ENCODE measurements around the gene RFX5. TPM values are rescaled to one million over a fixed set of nuclear protein-coding genes. Genes with fewer than 3 reads are reported as not detected.

Gene RFX5
- total and polyA plus RNA-seq, 7 donors: 4.7 to 38.7 (median 17.7) TPM

DNA sequence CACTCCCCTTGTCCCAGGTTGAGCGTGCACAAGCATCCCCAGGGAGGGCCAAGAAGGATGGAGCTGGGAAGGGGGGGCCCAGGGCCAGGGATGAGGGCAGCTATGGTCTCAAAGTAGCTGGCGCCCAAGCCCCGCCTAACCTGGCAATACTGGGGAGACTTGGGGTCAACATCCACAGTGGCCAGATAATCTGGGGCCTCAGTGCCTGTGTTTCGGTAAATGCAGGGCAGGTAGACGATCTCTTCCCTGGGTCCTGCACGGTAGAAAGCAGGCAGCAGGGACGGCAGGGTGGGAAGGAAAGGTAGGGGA lies 22.2 kb upstream of the RFX5 start:
- no peak overlapping the region for H3K4me3 ChIP-seq

DNA sequence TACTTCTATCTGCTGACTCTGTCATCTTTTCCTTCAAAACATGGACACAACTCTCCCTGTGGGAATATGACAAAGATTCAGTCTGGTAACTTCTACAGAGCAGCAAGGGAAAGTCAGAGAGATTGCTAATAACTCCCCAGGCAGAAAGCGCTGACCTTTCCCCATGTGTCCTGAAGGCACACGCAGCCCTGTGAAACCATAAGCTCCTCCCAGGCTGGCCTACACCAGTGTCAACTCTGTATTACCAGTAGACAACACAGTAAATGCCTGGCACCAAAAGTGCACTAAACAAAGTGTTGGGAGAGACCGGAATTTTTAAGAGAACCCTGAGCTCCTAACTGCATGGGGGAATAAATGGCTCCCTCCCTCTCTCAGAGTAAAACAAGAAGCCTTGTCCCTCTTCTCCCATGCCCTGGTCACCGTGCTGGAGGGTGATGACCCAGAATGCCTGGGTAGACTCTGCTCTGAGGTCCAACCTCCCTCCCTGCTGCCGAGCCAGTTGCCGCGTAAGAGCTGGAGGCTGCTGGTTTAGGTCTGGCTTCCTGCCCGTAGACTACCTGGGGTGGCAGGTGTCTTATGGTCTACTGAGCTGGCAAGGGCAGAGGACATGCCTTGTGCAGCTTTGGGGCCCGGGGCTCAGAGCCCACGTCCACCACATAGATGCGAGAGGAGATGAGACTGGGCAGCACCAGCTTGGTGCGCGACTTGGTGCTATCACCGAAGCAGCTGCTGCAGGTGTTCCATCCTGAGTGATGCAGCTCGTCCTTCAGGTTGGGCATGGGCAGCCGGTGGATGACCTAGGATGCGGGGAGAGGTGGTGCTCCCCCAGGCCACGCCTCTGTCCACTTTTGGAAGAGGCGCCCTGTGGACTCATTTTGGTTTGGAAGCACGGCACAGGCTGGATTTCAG lies 21.6 kb upstream of the RFX5 start:
- TF ChIP-seq CTCF (IDR thresholded peaks at IDR 0.05): no peak
- DNase-seq: no peak
- WGBS, 3 donors: 81 to 90% (median 85%) methylated on average over 20 of the region's 20 CpGs
- peaks cover 2 to 51% of the 10 kb centered on the region in 2 donors for H3K36me3 ChIP-seq (ENCODE audit: insufficient read depth in 1 of 2, low read depth in 1 of 2)
- peak overlapping the region; percentile 60 for H3K27ac ChIP-seq
- H3K27me3 ChIP-seq (ENCODE audit: insufficient read depth in 3 of 3, low read length in 2 of 3): no peaks in the 10 kb centered on the region
- no peak for ATAC-seq
- H3K9me3 ChIP-seq: no peaks in the 10 kb centered on the region
- H3K4me3 ChIP-seq: no peak overlapping the region
- intact Hi-C loops (cut with DNase I): no loop called here
- H3K4me1 ChIP-seq: peaks cover 44% of the 10 kb centered on the region

More for the DNA sequence above, 22.2 kb upstream of the RFX5 start:
- Histone ChIP-seq H3K9me3 (no peaks in the 10 kb centered on the region), H3K27ac (no peak overlapping the region), H3K36me3 (ENCODE audit: insufficient read depth in 1 of 2, low read depth in 1 of 2) (peaks cover 2 to 45% of the 10 kb centered on the region in 2 donors), H3K4me1 (peaks cover 44% of the 10 kb centered on the region), H3K27me3 (ENCODE audit: insufficient read depth in 3 of 3, low read length in 2 of 3) (no peaks in the 10 kb centered on the region)
- no peak for ATAC-seq
- no peak for DNase-seq
- WGBS, 3 donors: 86 to 92% (median 91%) methylated on average over 7 of the region's 7 CpGs
- intact Hi-C loops (cut with DNase I): no loop called here
- no peak for TF ChIP-seq CTCF (IDR thresholded peaks at IDR 0.05)

DNA sequence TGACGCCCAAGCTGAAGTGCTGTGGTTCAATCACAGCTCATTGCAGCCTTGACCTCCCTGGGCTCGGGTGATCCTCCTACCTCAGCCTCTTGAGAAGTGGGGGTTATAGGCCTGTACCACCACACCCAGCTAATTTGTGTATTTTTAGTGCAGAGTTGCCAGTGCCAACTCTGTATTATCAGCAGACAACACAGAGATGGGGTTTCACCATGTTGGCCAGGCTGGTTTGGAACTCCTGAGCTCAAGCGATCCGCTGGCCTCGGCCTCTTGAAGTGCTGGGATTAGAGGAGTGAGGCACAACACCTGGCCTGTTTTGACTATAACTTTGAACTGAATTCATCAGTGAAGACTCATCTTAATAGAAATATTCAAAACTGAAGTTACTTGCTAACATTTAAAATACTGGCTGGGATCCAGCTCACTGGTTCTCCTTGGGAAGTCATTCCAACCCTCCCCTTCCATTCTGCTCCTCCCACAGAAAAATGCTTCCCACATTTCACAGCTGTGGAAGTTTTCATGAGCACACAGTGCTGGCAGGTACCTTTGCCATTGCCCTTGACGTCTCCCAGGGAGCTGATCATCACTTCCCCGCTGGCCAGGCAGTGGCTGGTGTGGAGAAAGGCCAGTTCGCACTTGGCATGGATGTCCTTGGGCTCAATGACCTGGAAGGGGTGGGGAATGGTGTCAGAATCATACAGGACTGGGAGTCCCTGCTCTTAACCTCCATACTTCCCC lies 20.8 kb upstream of the RFX5 start:
- no peak for TF ChIP-seq CTCF (IDR thresholded peaks at IDR 0.05)
- Histone ChIP-seq H3K27ac (peak overlapping the region; percentile 60), H3K9me3 (no peaks in the 10 kb centered on the region), H3K4me3 (no peak overlapping the region), H3K4me1 (peaks cover 43% of the 10 kb centered on the region), H3K27me3 (ENCODE audit: insufficient read depth in 3 of 3, low read length in 2 of 3) (no peaks in the 10 kb centered on the region), H3K36me3 (ENCODE audit: insufficient read depth in 1 of 2, low read depth in 1 of 2) (peaks cover 2 to 54% of the 10 kb centered on the region in 2 donors)
- ATAC-seq: peak in 3 of 4 donors; percentile 31 to 44 (median 31)
- peak; percentile 34 to 62 for DNase-seq
- intact Hi-C loops (cut with DNase I): no loop called here
- 40 to 65% (median 43%) methylated on average over 8 of the region's 8 CpGs for WGBS, 3 donors

DNA sequence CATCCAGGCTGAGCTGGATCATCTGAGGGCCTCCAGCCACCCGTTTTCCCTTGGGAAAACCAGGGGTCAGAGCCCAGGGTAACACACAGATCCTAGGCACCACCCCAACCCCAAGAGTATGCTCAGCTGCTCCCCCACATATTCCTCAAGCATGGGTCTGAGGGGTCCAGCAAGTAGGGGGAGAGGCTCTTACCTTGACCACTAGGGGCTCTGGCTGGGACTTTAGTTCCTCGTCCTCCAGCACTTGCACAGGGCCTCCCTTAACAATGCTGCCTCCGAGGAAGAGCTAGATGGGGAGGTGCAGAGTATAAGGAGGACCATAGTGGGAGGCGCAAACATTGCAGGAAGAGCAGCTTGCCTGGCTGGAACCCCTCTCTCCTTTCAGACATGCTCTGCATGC lies 17.9 kb upstream of the RFX5 start:
- ATAC-seq: no peak
- intact Hi-C loops (cut with DNase I): no loop called here
- Histone ChIP-seq H3K36me3 (ENCODE audit: insufficient read depth in 1 of 2, low read depth in 1 of 2) (peaks cover 2 to 54% of the 10 kb centered on the region in 2 donors), H3K27me3 (ENCODE audit: insufficient read depth in 3 of 3, low read length in 2 of 3) (no peaks in the 10 kb centered on the region), H3K4me3 (no peak overlapping the region), H3K27ac (no peak overlapping the region), H3K4me1 (peaks cover 21% of the 10 kb centered on the region), H3K9me3 (no peaks in the 10 kb centered on the region)
- no peak for TF ChIP-seq CTCF (IDR thresholded peaks at IDR 0.05)
- no peak for DNase-seq
- 90 to 95% (median 93%) methylated on average over 4 of the region's 4 CpGs for WGBS, 3 donors

All from psoas muscle (tissue), 8 donors.